K562 (cell line): ENCODE data around the gene NDOR1. TPM values are rescaled to one million over a fixed set of nuclear protein-coding genes. Genes with fewer than 3 reads are reported as not detected.

Experiments
- HDAC2 ChIP-seq: fragments of 450-650 bp; IDR thresholded peaks from 2 replicates; pipeline ENCODE4 v1.6.1; 2016; ENCODE audit warnings: mild to moderate bottlenecking
- HSF4 ChIP-seq: fragments of 250-450 bp; sonication (Bioruptor Pico); IDR thresholded peaks from 2 replicates; pipeline ENCODE4 v2.1.2; 2022; ENCODE audit warnings: mild to moderate bottlenecking, moderate library complexity, borderline replicate concordance
- KAT8 ChIP-seq: fragments of 450-650 bp; IDR thresholded peaks from 2 replicates; pipeline ENCODE4 v1.6.1; 2016; ENCODE audit warnings: low read depth, mild to moderate bottlenecking
- KDM4B ChIP-seq, 2 experiments: fragments of 450-650 bp in 1 of 2; sonication (generic) in 1 of 2; IDR thresholded peaks; 2 replicates each; pipeline ENCODE4 v1.6.1; 2016 to 2017; ENCODE audit warnings: borderline replicate concordance in 2 of 2, antibody characterized with exemption in 1 of 2, low read depth in 1 of 2, mild to moderate bottlenecking in 1 of 2
- MEIS2 ChIP-seq: fragments of 450-650 bp; IDR thresholded peaks from 2 replicates; pipeline ENCODE4 v1.6.1; 2014; ENCODE audit warnings: mild to moderate bottlenecking; ENCODE audit not compliant: partially characterized antibody
- MTA3 ChIP-seq: fragments of 450-650 bp; formaldehyde crosslinking; IDR thresholded peaks from 2 replicates; pipeline ENCODE4 v1.6.1; 2017; ENCODE audit warnings: mild to moderate bottlenecking, borderline replicate concordance
- PHTF2 ChIP-seq: fragments of 250-450 bp; sonication (Bioruptor Pico); IDR thresholded peaks from 2 replicates; pipeline ENCODE4 v1.5.0; 2021; ENCODE audit warnings: mild to moderate bottlenecking
- POLR2A ChIP-seq: fragments of 450-650 bp; conservative IDR thresholded peaks from 2 replicates; pipeline ENCODE4 v1.6.1; 2016
- SIX5 ChIP-seq, 2 experiments: IDR thresholded peaks; 2 replicates each; pipeline ENCODE4 v1.6.1; 2011; ENCODE audit warnings: low read length in 2 of 2, borderline replicate concordance in 1 of 2, low read depth in 1 of 2, mild to moderate bottlenecking in 1 of 2, moderate library complexity in 1 of 2; ENCODE audit not compliant: insufficient read depth in 1 of 2
- SMAD4 ChIP-seq: fragments of 250-450 bp; sonication (Bioruptor Pico); conservative IDR thresholded peaks from 2 replicates; pipeline ENCODE4 v1.8.0; 2021; ENCODE audit warnings: inconsistent platforms, mild to moderate bottlenecking, moderate library complexity
- STAG1 ChIP-seq: sonication (generic); formaldehyde crosslinking; IDR thresholded peaks from 2 replicates; pipeline ENCODE4 v1.5.0; 2020; ENCODE audit warnings: missing genetic modification reagents, borderline replicate concordance
- TAL1 ChIP-seq: fragments of 450-650 bp; IDR thresholded peaks from 2 replicates; pipeline ENCODE4 v1.6.1; 2016; ENCODE audit warnings: mild to moderate bottlenecking
- TBL1XR1 ChIP-seq, 2 experiments: IDR thresholded peaks; 2 replicates each; pipeline ENCODE4 v1.6.1; 2012; ENCODE audit warnings: improper control_type of control experiment in 2 of 2, low read length in 2 of 2, mild to moderate bottlenecking in 1 of 2
- USF1 ChIP-seq: sonication (generic); formaldehyde crosslinking; IDR thresholded peaks from 2 replicates; pipeline ENCODE4 v1.9.0; 2022; ENCODE audit warnings: mild to moderate bottlenecking, missing genetic modification reagents
- ZNF324 ChIP-seq: fragments of 250-450 bp; sonication (Bioruptor Pico); IDR thresholded peaks from 2 replicates; pipeline ENCODE4 v1.4.0; 2020; ENCODE audit warnings: mild to moderate bottlenecking
- ZNF740 ChIP-seq, 3 experiments: fragments of 200-800 bp in 1 of 3; sonication (Bioruptor generic) in 1 of 3; sonication (generic) in 1 of 3; formaldehyde crosslinking in 1 of 3; IDR thresholded peaks; 2 replicates each; pipeline versions ENCODE4 v1.6.1 to v1.8.0; 2016 to 2022; ENCODE audit warnings: mild to moderate bottlenecking in 2 of 3, missing compliant biosample characterization in 2 of 3, missing genetic modification characterization in 2 of 3, missing genetic modification reagents in 1 of 3
- polyA plus RNA-seq, 8 experiments: library from polyadenylated mRNA; depleted of rRNA in 4 of 8; stranded (reverse) in 5 of 8; unstranded in 3 of 8; fragments of >200 nt; fragmentation: Nextera tagmentation in 2 of 8; fragmentation: Illumina TruSeq in 1 of 8; extraction: Ambion mirVana in 2 of 8; extraction: Trizol in 1 of 8; gene quantifications; 2 replicates each; pipeline versions ENCODE4 v1.2.1 to v1.2.3, GENCODE V29; 2011 to 2014; ENCODE audit warnings: inconsistent platforms in 1 of 8, missing spikeins in 1 of 8
- total RNA-seq, 7 experiments: library from RNA; depleted of rRNA in 6 of 7; stranded (reverse); fragments of >200 nt in 6 of 7; fragmentation: Illumina TruSeq in 2 of 7; extraction: Trizol in 2 of 7; gene quantifications; 2 replicates each; pipeline versions ENCODE4 v1.2.1 to v1.2.3, GENCODE V29; 2011 to 2021; ENCODE audit warnings: low replicate concordance in 1 of 7

Gene NDOR1
- total and polyA plus RNA-seq, 9 of the 15 experiments (the other 6 are each of a cell fraction or from before 2014, with no cell fraction given), result 0.06 to 36.9 (median 6.9) TPM

GRCh38 chr9:137205126-137206069 lies at the start of gene NDOR1, which contains the start of gene TMEM203 (continued):
- TF ChIP-seq HSF4 (CRISPR knock-in tag) (no peak), ZNF324 (CRISPR knock-in tag) (no peak), MEIS2 (no peak), POLR2A (peak; percentile 85), KAT8 (0 out of 2 replicates have a peak, but pooled peaks have one; percentile 44), TBL1XR1 (IDR thresholded peaks at IDR 0.05; ENCODE audit: low read length in 2 of 2) (0 out of 4 replicates have a peak, but pooled peaks of 1 of the 2 experiments have one; percentile 40), PHTF2 (CRISPR knock-in tag) (no peak), MTA3 (no peak; the same call in 1 of the 2 replicates), TAL1 (no peak), SMAD4 (CRISPR knock-in tag) (0 out of 2 replicates have a peak, but pooled peaks have one; percentile 51), STAG1 (CRISPR knock-in tag) (0 out of 2 replicates have a peak, but pooled peaks have one; percentile 11), SIX5 (IDR thresholded peaks at IDR 0.05; ENCODE audit: borderline replicate concordance in 1 of 2, insufficient read depth in 1 of 2, low read depth in 1 of 2, low read length in 2 of 2) (peak; percentile 31 to 40; a peak in 2 of 4 replicates), HDAC2 (peak; percentile 65; the same call in 1 of the 2 replicates), KDM4B (IDR thresholded peaks at IDR 0.05; ENCODE audit: borderline replicate concordance in 2 of 2, low read depth in 1 of 2) (peak in 1 of 2 experiments; percentile 90; a peak in 2 of 4 replicates), USF1 (CRISPR knock-in tag) (no peak), ZNF740 (CRISPR knock-in tag; IDR thresholded peaks at IDR 0.05) (no peak), ZNF740 (tag; IDR thresholded peaks at IDR 0.05) (no peak)
